Kidney tubule cell (primary cell): ENCODE data around the gene EMILIN1.
"Not testable (repeated sequence)": the region's sequence is repeated elsewhere in the genome, so short reads cannot be mapped to it uniquely, and the experiment has no call there.

Source experiments
- DNase-seq: peaks from one replicate; pipeline ENCODE4 v3.0.0-alpha.2; 2018; ENCODE audit warnings: low spot score

EMILIN1 gene

GRCh38 chr2:27094353-27094984, 16.1 kb downstream of the EMILIN1 start:
- no peak for DNase-seq

GRCh38 chr2:27095427-27095744, 17.0 kb downstream of the EMILIN1 start:
- DNase-seq: no peak

- peak; percentile 36 for DNase-seq
Measured at GRCh38 chr2:27095745-27096651, 17.6 kb downstream of the EMILIN1 start.

GRCh38 chr2:27096748-27097297, 18.4 kb downstream of the EMILIN1 start:
- no peak for DNase-seq

- no peak for DNase-seq
Measured at GRCh38 chr2:27097341-27097740, 18.9 kb downstream of the EMILIN1 start.

- DNase-seq: no peak
Measured at GRCh38 chr2:27099334-27099955, 21.0 kb downstream of the EMILIN1 start.

- no peak for DNase-seq
Measured at GRCh38 chr2:27100036-27100435, 21.6 kb downstream of the EMILIN1 start.

DNA sequence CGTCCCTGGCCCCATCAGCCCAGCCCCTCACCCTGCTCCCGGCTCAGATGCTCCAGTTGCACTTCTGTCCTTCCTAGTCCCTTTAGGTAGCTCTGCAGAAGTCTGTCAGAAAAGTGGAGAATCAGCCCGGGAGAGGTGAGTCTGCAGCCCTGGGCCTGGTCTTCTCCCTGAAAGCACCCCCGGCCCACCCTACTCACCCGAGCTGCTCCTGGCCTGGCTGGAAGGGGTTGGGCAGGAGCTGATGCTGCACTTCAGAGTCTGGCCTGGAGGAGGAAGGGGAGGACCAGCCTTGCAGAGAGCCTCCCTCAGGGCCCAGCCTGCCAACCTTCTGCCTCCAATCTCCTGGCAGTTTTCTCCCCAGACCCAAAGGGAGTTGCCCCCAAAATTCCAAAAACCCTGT, 23.9 kb downstream of the EMILIN1 start:
- no peak for DNase-seq

DNA sequence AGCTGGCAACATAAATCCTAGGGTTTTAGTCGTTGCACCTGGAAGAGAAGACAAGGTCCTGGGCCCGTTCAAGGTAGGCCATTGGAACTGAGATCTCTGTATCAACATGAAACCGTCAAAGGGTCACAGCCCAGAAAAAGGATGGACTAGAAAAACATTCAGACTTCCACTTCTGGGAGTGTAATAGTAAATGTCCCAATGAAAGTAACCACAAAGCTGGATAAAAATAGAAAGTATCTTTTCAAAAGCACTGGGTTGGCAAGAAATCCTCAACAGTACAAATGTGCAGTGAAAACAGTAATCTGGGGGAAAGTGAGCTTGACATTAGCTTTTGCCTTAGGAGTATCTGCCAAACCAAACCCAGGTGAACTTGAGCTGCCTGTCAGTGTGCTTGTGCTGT, 27.6 kb downstream of the EMILIN1 start:
- no peak for DNase-seq

GRCh38 chr2:27108221-27108620, 29.8 kb downstream of the EMILIN1 start:
- no peak for DNase-seq

- DNase-seq: no peak
Measured at GRCh38 chr2:27109083-27109482, 30.7 kb downstream of the EMILIN1 start.

- not testable (repeated sequence) for DNase-seq
Measured at GRCh38 chr2:27110603-27111352, 32.4 kb downstream of the EMILIN1 start.

- DNase-seq: not testable (repeated sequence)
Measured at GRCh38 chr2:27111392-27112078, 33.1 kb downstream of the EMILIN1 start.

GRCh38 chr2:27115519-27115918, 37.1 kb downstream of the EMILIN1 start:
- no peak for DNase-seq

GRCh38 chr2:27117995-27118524, 39.6 kb downstream of the EMILIN1 start:
- no peak for DNase-seq

GRCh38 chr2:27118525-27119329, 40.3 kb downstream of the EMILIN1 start, which contains the start of gene CGREF1:
Gene CGREF1, minus strand, starts transcription at chr2:27119128. Its CDS starts 14,762 bp downstream, at chr2:27104366.
- DNase-seq: no peak

GRCh38 chr2:27119330-27119670, 40.9 kb downstream of the EMILIN1 start:
- DNase-seq: not testable (repeated sequence)

GRCh38 chr2:27121906-27122305, 43.5 kb downstream of the EMILIN1 start:
- no peak for DNase-seq

DNA sequence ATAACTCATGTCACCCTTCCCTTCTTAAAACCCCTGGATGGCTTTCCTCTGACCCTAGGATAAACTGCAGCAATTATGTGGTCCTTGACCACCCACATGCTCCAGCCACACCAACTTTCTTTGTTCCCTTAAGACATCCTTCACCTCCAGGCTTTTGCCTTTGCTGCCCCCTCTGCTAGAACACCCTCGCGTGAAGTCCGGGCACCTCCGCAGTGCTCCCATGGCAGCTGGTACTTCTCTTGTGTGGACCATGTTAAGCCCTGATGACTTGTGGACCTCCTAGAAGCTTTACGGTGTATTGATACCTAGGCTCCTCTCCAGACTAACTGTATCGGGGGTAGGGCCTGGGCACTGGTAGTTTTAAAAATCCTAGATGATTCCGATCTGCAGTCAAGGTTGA, 44.4 kb downstream of the EMILIN1 start:
- no peak for DNase-seq
